ENCODE data around the gene MTURN.
A peak's percentile ranks its signal among the peaks of the same experiment; 100 is the strongest.
"Not testable (repeated sequence)": the region's sequence is repeated elsewhere in the genome, so short reads cannot be mapped to it uniquely, and the experiment has no call there.

The MTURN gene

GRCh38 chr7:30134611-30135300 lies at the start of gene MTURN:
Gene MTURN, plus strand, starts transcription at chr7:30134986. Its CDS starts 151 bp downstream, at chr7:30135137.
- peak; percentile 85 for DNase-seq

GRCh38 chr7:30086529-30086928 lies 48.3 kb upstream of the MTURN start:
- DNase-seq, result no peak

- no peak for DNase-seq
Observed at GRCh38 chr7:30087371-30087770, 47.4 kb upstream of the MTURN start.

GRCh38 chr7:30088362-30088761 lies 46.4 kb upstream of the MTURN start:
- no peak for DNase-seq

GRCh38 chr7:30090111-30090510 lies 44.7 kb upstream of the MTURN start:
- no peak for DNase-seq

GRCh38 chr7:30091491-30091912 lies 43.3 kb upstream of the MTURN start:
- no peak for DNase-seq

GRCh38 chr7:30091987-30092386 lies 42.8 kb upstream of the MTURN start:
- DNase-seq, result no peak

GRCh38 chr7:30093420-30093952 lies 41.3 kb upstream of the MTURN start:
- no peak for DNase-seq

- DNase-seq, result not testable (repeated sequence)
Observed at GRCh38 chr7:30098599-30098998, 36.2 kb upstream of the MTURN start.

- DNase-seq, result no peak
Observed at GRCh38 chr7:30102281-30102680, 32.5 kb upstream of the MTURN start.

GRCh38 chr7:30104157-30104556 lies 30.6 kb upstream of the MTURN start:
- no peak for DNase-seq

GRCh38 chr7:30112103-30112713 lies 22.6 kb upstream of the MTURN start:
- no peak for DNase-seq

GRCh38 chr7:30113144-30113543 lies 21.6 kb upstream of the MTURN start:
- DNase-seq, result no peak

GRCh38 chr7:30114536-30115238 lies 20.1 kb upstream of the MTURN start:
- DNase-seq, result no peak

GRCh38 chr7:30115709-30116297 lies 19.0 kb upstream of the MTURN start:
- DNase-seq, result no peak

GRCh38 chr7:30116771-30117170 lies 18.0 kb upstream of the MTURN start:
- no peak for DNase-seq

GRCh38 chr7:30117896-30118295 lies 16.9 kb upstream of the MTURN start:
- DNase-seq, result no peak

GRCh38 chr7:30119890-30120577 lies 14.8 kb upstream of the MTURN start:
- DNase-seq, result no peak

GRCh38 chr7:30133736-30134610 lies 813 bp upstream of the MTURN start:
- DNase-seq, result no peak

GRCh38 chr7:30135301-30136116 lies 723 bp downstream of the MTURN start:
- DNase-seq, result peak; percentile 49

Measured in stimulated activated CD4-positive, alpha-beta T cell treated with anti-CD3 and anti-CD28 coated beads, Interleukin-12 subunit alpha, Interleukin-12 subunit beta, amount 100 ng/mL, for 4 hours (primary cell).